Endothelial cell of umbilical vein (primary cell): ENCODE results near the gene IL16. TPM values are rescaled to one million over a fixed set of nuclear protein-coding genes. Genes with fewer than 3 reads are reported as not detected.

Source experiments
- BruUV-seq: library from RNA; stranded (reverse); fragments of 400-500 nt; replicated peaks from 2 replicates; lab custom pipeline; 2021; lab: Mats Ljungman, UMichigan
- CTCF ChIA-PET: fragments of 300-600, 350-600 bp; sonication (Branson Sonifier 250); formaldehyde crosslinking; loops from one replicate; lab custom pipeline; 2021; ENCODE audit warnings: antibody characterized with exemption, inconsistent platforms; lab: Charles Lee
- POLR2A ChIA-PET: fragments of 300-600, 350-600 bp; sonication (Branson Sonifier 250); formaldehyde crosslinking; loops from one replicate; lab custom pipeline; 2021; ENCODE audit warnings: antibody characterized with exemption, inconsistent platforms; lab: Charles Lee
- DNase-seq: peaks from one replicate; pipeline ENCODE4 v3.0.0-alpha.2; 2011; ENCODE audit warnings: low read depth, low spot score
- FAIRE-seq: peaks from 2 replicates; lab custom pipeline; 2011; peaks lifted over from hg19 to GRCh38; lab: Jason Lieb, UNC
- H2AFZ ChIP-seq: 2 replicates; pipeline ENCODE4 v1.6.0; 2012; ENCODE audit warnings: low read depth, low read length, control low read depth, inconsistent platforms
- H3K27ac ChIP-seq: 2 replicates; pipeline ENCODE4 v1.5.1; 2011; ENCODE audit warnings: low read depth, mild to moderate bottlenecking, control low read depth, low read length, moderate library complexity; ENCODE audit not compliant: insufficient read depth
- H3K27me3 ChIP-seq, 2 experiments: 2 replicates each; pipeline versions ENCODE4 v1.6.0 to v1.6.1; 2011; ENCODE audit warnings: low read length in 2 of 2, mixed read lengths in 1 of 2; ENCODE audit not compliant: control insufficient read depth in 2 of 2, insufficient read depth in 2 of 2
- H3K36me3 ChIP-seq, 2 experiments: 2 replicates in 1 of 2; 3 replicates in 1 of 2; pipeline ENCODE4 v1.5.1; 2011; ENCODE audit warnings: low read length in 2 of 2, mild to moderate bottlenecking in 1 of 2, moderate library complexity in 1 of 2; ENCODE audit not compliant: control insufficient read depth in 2 of 2, insufficient read depth in 2 of 2; ENCODE audit errors: extremely low read depth in 1 of 2
- H3K4me1 ChIP-seq: 3 replicates; pipeline ENCODE4 v1.5.1; 2011; ENCODE audit warnings: mild to moderate bottlenecking, low read length; ENCODE audit not compliant: control insufficient read depth, insufficient read depth; ENCODE audit errors: extremely low read depth
- H3K4me2 ChIP-seq: 2 replicates; pipeline ENCODE4 v1.6.1; 2011; ENCODE audit warnings: low read length, control low read depth, mixed read lengths; ENCODE audit not compliant: insufficient read depth
- H3K4me3 ChIP-seq, 3 experiments: fragments of 200-600 bp in 1 of 3; sonication (generic), shearing (Covaris generic) in 1 of 3; replicated peaks in 1 of 3; 2 replicates each; pipeline ENCODE4 v1.5.1; 2011 to 2016; ENCODE audit warnings: control low read depth in 3 of 3, low read length in 3 of 3, mild to moderate bottlenecking in 2 of 3, inconsistent platforms in 1 of 3, low read depth in 1 of 3, moderate library complexity in 1 of 3; ENCODE audit not compliant: insufficient read depth in 1 of 3
- H3K79me2 ChIP-seq: 2 replicates; pipeline ENCODE4 v1.6.0; 2012; ENCODE audit warnings: low read length, inconsistent platforms; ENCODE audit not compliant: control insufficient read depth, insufficient read depth
- H3K9ac ChIP-seq: replicated peaks from 2 replicates; pipeline ENCODE3; 2011; ENCODE audit warnings: low read length, control low read depth; ENCODE audit not compliant: insufficient read depth; ENCODE audit errors: extremely low read depth
- H3K9me1 ChIP-seq: replicated peaks from 3 replicates; pipeline ENCODE4 v1.6.0; 2011; ENCODE audit warnings: mild to moderate bottlenecking, low read length; ENCODE audit not compliant: control insufficient read depth, insufficient read depth; ENCODE audit errors: extremely low read depth
- H3K9me3 ChIP-seq: replicated peaks from 2 replicates; pipeline ENCODE4 v1.5.1; 2012; ENCODE audit warnings: low read length, inconsistent platforms; ENCODE audit not compliant: control insufficient read depth, insufficient read depth
- H4K20me1 ChIP-seq: replicated peaks from 2 replicates; pipeline ENCODE3; 2011; ENCODE audit warnings: mild to moderate bottlenecking, low read length; ENCODE audit not compliant: control insufficient read depth, insufficient read depth; ENCODE audit errors: extremely low read depth
- EZH2 ChIP-seq: IDR thresholded peaks from 2 replicates; pipeline ENCODE4 v1.6.1; 2012; ENCODE audit warnings: borderline replicate concordance, low read depth, mild to moderate bottlenecking, moderate library complexity, low read length, inconsistent platforms; ENCODE audit not compliant: severe bottlenecking
- FOS ChIP-seq: IDR thresholded peaks from 2 replicates; pipeline ENCODE4 v1.6.1; 2011; ENCODE audit warnings: mild to moderate bottlenecking, low read length, moderate library complexity, borderline replicate concordance; ENCODE audit not compliant: insufficient read depth
- GATA2 ChIP-seq: IDR thresholded peaks from 2 replicates; pipeline ENCODE4 v1.7.0; 2011; ENCODE audit warnings: low read depth, mild to moderate bottlenecking, moderate library complexity, mixed read lengths, low read length; ENCODE audit not compliant: insufficient read length, insufficient read depth
- JUN ChIP-seq: IDR thresholded peaks from 2 replicates; pipeline ENCODE4 v1.6.1; 2011; ENCODE audit warnings: borderline replicate concordance, low read depth; ENCODE audit not compliant: insufficient read length, insufficient read depth
- MYC ChIP-seq: IDR thresholded peaks from one replicate; pipeline ENCODE4 v1.6.1; 2011; ENCODE audit warnings: mild to moderate bottlenecking, low read depth, low read length
- POLR2A ChIP-seq: IDR thresholded peaks from 2 replicates; pipeline ENCODE4 v1.6.1; 2012; ENCODE audit warnings: low read depth, mild to moderate bottlenecking, control low read depth, low read length
- POLR2AphosphoS5 ChIP-seq: IDR thresholded peaks from 2 replicates; pipeline ENCODE4 v1.6.1; 2012; ENCODE audit warnings: low read depth, mild to moderate bottlenecking, control low read depth, low read length, moderate library complexity; ENCODE audit not compliant: insufficient read depth
- dilution Hi-C: fragments of 300-500 bp; cut with MboI; formaldehyde crosslinking; loops from one replicate; pipeline ENCODE4 v1.15.0; 2019; ENCODE audit warnings: low sequenced_read_pairs; ENCODE audit not compliant: extremely low pct_ligation_motif_present
- intact Hi-C: fragments of 100-400 bp; cut with micrococcal nuclease; formaldehyde crosslinking; loops from one replicate; pipeline ENCODE4 v1.10.0; 2022
- polyA plus RNA-seq, 4 experiments: library from polyadenylated mRNA; depleted of rRNA in 3 of 4; stranded (reverse) in 3 of 4; unstranded in 1 of 4; fragments of >200 nt; gene quantifications; 2 replicates each; pipeline versions ENCODE4 v1.2.1 to v1.2.3, GENCODE V29; 2011 to 2012; ENCODE audit warnings: missing spikeins in 1 of 4
- total RNA-seq: library from RNA; stranded (reverse); gene quantifications from 2 replicates; pipeline ENCODE4 v1.2.3, GENCODE V29; 2021
- TF ChIP-seq, protein P1 (sequence below), 2 donors: IDR thresholded peaks; 1 replicate in 1 of 2; 2 replicates in 1 of 2; pipeline ENCODE4 v1.5.1; 2011; ENCODE audit warnings: low read length in 2 of 2, mild to moderate bottlenecking in 2 of 2, moderate library complexity in 2 of 2, control low read depth in 1 of 2, inconsistent platforms in 1 of 2, low read depth in 1 of 2; ENCODE audit not compliant: insufficient read depth in 1 of 2; ENCODE audit errors: extremely low read depth in 1 of 2
- TF ChIP-seq, protein P2 (sequence below): IDR thresholded peaks from 2 replicates; pipeline ENCODE4 v1.6.1; 2011; ENCODE audit not compliant: insufficient read depth, insufficient read length

IL16 gene
- total and polyA plus RNA-seq, 2 donors (not counting 3 experiments of a cell fraction or from before 2014, with no cell fraction given) = 0.29 to 2.1 TPM

GRCh38 chr15:81316267-81316666, 119.6 kb downstream of the IL16 start:
- Histone ChIP-seq H4K20me1 (no peaks in the 10 kb centered on the region), H3K9ac (no peak overlapping the region), H3K27ac (no peak overlapping the region), H3K4me1 (no peaks in the 10 kb centered on the region), H3K27me3 (no peaks in the 10 kb centered on the region), H3K79me2 (no peaks in the 10 kb centered on the region), H3K9me3 (no peaks in the 10 kb centered on the region), H3K4me3 (no peak overlapping the region), H2AFZ (no peak overlapping the region), H3K9me1 (no peaks in the 10 kb centered on the region), H3K36me3 (no peaks in the 10 kb centered on the region), H3K4me2 (no peak overlapping the region)
- no TSS peak for BruUV-seq
- CTCF ChIA-PET = interaction anchor here (0.7 kb wide), 1 partner anchor 470 kb away, joined by 3 read pairs; no protein-coding TSS in a partner anchor
- POLR2A ChIA-PET = no interaction called here
- DNase-seq (no peak), FAIRE-seq (no peak)
- dilution Hi-C loops (no loop called here), intact Hi-C loops (no loop called here)
- TF ChIP-seq, protein P1, sequence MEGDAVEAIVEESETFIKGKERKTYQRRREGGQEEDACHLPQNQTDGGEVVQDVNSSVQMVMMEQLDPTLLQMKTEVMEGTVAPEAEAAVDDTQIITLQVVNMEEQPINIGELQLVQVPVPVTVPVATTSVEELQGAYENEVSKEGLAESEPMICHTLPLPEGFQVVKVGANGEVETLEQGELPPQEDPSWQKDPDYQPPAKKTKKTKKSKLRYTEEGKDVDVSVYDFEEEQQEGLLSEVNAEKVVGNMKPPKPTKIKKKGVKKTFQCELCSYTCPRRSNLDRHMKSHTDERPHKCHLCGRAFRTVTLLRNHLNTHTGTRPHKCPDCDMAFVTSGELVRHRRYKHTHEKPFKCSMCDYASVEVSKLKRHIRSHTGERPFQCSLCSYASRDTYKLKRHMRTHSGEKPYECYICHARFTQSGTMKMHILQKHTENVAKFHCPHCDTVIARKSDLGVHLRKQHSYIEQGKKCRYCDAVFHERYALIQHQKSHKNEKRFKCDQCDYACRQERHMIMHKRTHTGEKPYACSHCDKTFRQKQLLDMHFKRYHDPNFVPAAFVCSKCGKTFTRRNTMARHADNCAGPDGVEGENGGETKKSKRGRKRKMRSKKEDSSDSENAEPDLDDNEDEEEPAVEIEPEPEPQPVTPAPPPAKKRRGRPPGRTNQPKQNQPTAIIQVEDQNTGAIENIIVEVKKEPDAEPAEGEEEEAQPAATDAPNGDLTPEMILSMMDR (IDR thresholded peaks at IDR 0.05; ENCODE audit: extremely low read depth in 1 of 2, insufficient read depth in 1 of 2, low read depth in 1 of 2, low read length in 2 of 2) = no peak
- TF ChIP-seq MYC (no peak), FOS (no peak), POLR2AphosphoS5 (no peak), POLR2A (no peak), GATA2 (no peak), EZH2 (no peak), JUN (no peak)
- TF ChIP-seq, protein P2, sequence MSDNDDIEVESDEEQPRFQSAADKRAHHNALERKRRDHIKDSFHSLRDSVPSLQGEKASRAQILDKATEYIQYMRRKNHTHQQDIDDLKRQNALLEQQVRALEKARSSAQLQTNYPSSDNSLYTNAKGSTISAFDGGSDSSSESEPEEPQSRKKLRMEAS = no peak
